HUDEP-2 (cell line): ENCODE data around the gene ZNF74.
A peak's percentile ranks its signal among the peaks of the same experiment; 100 is the strongest.

Experiments
- DNase-seq, 76 experiments: peaks; one replicate each; lab custom pipeline; 2025; ENCODE audit not compliant: unreplicated experiment in 76 of 76; lab: John Stamatoyannopoulos, UW

ZNF74 gene

DNA sequence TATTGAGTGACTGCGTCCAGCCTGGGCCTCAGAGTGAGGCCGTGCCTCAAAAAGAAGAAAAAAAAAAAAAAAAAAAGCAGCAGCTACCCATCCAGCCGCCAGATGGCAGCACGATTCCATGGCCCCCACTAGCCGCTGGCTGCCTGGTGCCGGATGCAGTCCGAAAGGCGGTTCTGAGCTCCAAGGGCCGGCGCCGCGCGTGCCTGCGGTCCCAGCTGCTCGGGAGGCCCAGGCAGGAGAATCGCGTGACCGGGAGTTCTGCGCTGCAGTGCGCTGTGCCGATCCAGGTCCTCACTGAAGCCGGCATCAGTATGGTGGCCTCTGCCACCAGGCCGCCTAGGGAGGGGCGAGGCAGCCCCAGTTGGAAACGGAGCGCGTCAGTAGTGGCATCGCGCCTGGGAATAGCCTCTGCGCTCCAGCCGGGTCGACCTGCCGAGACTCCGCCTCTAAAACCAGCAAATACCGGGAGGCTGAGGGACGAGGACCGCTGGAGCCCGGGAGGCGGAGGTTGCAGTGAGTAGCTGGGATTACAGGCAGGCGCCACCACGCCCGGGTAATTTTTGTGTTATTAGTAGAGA is 24.3 kb downstream of the ZNF74 start:
- DNase-seq: peak in 51 of 76 experiments; percentile 4 to 55 (median 31)

- no peak for DNase-seq
These were observed 25.7 kb downstream of the ZNF74 start for GRCh38 chr22:20419664-20419951.

DNA sequence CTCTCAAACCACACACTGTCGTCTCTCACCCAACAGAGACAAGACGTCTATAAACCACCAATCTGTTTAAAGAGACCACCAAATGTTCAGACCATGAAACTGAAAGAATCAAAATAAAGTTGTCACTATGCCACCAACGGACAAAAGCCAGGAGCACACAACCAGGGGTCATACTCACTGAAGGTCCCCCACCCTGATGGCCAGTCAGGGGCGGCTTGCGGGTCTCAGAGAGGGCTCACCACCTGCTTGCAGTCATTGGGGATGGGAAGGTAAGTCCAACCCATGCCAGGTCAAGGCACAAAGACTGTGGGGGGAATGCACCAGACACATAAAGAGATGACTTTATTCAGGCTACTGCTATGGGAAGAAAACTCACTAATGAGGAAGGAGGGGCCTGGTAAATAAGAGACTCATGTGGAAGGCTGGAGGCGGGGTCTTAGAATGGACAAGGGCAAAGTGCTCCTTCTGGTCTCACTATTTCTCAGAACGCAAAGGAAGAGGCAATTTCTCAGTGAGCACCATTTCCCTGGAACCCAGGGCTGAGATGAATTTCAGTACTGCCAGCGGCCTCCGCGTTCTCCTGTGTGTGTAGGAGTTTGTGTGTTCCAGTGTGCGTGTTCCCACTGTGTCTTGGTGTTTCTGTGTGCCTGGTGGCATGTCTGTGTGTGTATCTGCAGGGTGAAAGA is 26.3 kb downstream of the ZNF74 start:
- no peak for DNase-seq

DNA sequence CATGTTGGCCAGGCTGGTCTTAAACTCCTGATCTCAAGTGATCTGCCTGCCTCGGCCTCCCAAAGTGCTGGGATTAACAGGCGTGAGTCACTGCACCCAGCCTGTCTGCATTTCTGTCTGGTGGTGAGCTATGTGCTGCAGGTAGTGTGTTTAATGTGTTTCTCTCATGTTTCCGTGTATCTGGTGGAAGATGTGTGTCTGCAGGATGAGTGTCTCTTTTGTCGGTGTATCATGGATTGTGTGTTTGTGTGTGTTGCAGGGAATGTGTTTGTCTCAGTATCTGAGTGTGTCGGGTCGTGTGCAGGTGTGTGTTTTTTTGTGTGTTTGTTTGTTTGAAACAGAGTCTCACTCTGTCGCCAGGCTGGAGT is 27.5 kb downstream of the ZNF74 start:
- DNase-seq: no peak

GRCh38 chr22:20422271-20423007 is 28.5 kb downstream of the ZNF74 start:
- DNase-seq: no peak

GRCh38 chr22:20423008-20423905 is 29.3 kb downstream of the ZNF74 start:
- DNase-seq: no peak

DNA sequence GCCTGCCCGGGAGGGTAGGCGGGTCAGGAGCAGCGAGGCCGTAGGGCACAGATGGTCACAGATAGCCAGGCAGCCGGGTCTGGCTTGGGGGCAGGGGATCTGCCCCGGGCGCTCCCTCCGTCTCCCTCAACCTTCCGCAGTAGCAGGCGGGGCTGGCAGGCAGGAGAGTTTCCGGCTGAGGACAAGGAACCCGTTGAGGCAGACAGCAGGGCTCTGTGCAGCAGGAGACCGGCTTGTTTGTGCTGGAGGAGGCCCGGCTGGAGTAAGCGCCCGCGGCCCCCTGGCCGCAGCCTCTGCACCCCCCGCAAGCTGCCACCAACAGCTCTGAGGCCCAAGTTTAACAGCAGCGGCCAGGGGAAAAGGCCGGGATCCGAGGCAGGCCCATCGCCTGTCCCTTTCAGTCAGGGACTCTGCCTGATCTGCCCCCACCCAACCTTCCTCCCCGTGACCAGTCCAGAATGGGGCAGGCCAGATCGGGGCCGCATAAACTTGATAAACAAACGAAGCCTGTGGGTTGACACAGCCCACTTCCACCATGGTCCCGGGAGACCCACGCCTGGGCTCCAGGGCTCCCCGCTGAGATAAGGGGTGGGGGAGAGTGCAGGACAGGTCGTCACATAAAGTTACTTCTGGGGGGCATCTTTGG is 30.1 kb downstream of the ZNF74 start:
- no peak for DNase-seq

GRCh38 chr22:20424568-20424931 is 30.6 kb downstream of the ZNF74 start:
- DNase-seq: no peak

- no peak for DNase-seq
These were observed 31.1 kb downstream of the ZNF74 start for GRCh38 chr22:20424932-20425565.

- no peak for DNase-seq
These were observed 31.8 kb downstream of the ZNF74 start for GRCh38 chr22:20425566-20426258.

DNA sequence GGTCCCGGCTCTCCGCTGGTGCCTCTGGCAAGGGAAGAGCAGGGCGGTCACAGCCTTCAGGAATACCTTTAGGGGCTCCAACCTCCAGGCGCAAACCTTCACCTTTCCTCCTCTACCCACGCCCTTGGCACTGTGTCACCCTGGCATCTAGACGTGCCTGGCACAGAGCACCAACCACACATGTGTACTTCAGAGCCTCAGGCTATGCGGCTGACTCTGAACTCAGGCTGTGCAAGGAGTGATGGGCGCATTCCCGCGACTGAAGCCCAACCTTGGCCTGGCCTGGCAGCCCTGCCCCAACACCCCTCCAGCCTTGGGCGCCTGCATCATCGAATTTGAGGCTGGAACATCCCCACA is 32.3 kb downstream of the ZNF74 start:
- DNase-seq: no peak

GRCh38 chr22:20427104-20427944 is 33.4 kb downstream of the ZNF74 start:
- no peak for DNase-seq

DNA sequence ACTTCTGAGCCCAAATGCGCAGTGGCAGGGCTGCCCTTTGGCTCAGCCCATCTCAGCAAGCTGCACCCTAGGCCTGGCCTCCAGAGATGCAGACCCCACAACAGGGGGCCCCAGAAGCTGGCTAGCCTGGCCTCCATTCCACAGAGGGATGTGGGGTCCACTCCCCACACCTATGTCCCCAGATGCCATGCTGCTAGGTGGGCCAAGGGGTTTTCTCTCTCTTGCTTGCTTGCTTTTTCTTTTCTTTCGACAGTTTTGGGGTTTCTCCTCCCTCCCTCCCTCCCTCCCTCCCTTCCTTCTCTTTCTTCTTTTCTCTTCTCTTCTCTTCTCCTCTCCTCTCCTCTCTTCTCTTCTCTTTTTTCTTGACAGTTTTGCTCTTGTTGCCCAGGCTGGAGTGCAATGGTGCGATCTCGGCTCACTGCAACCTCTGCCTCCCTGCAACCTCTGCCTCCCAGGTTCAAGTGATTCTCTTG is 34.0 kb downstream of the ZNF74 start:
- no peak for DNase-seq

GRCh38 chr22:20428496-20429253 is 34.7 kb downstream of the ZNF74 start:
- DNase-seq: no peak

GRCh38 chr22:20429254-20430100 is 35.5 kb downstream of the ZNF74 start:
- peak in 67 of 76 experiments; percentile 5 to 82 (median 59) for DNase-seq

DNA sequence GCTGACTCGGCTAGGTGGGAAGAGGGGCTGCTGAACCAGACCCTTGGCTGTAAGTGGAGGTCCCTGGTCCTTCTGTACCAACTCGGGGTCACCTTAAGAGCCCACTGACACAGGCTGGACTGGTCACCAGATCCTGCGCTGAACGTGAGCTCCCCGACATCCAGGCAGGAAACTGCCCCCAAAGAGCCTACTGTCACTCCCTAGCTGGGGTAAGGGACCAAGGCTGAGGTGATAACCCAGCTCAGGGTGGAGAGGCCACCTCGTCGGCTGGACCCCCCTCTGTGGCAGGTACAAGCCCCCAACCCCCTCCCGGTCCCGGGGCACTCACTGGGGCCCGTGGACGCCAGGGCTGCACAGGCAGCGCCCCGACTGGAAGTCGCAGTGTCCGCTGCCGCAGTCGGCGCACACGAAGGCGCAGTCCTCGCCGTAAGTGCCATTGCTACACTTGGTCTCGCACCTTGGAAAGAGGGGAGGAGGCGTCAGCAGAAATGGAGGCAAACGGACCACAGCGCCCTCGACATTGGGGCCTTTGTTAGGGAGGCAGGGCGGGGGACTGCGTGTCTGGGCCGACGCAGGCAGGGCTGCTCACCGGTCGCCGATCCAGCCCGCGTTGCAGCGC is 36.3 kb downstream of the ZNF74 start:
- no peak for DNase-seq
